GM12875 (cell line): ENCODE measurements around the gene PKP4.

Experiments used
- H3K4me3 ChIP-seq: one replicate; pipeline ENCODE4 v1.5.1; 2011; ENCODE audit warnings: low read depth, low read length, control low read depth
- CTCF ChIP-seq: IDR thresholded peaks from 2 replicates; pipeline ENCODE4 v1.5.1; 2011; ENCODE audit warnings: low read depth, mild to moderate bottlenecking, control low read depth, inconsistent platforms, low read length, moderate library complexity, borderline replicate concordance; ENCODE audit not compliant: insufficient read depth

The PKP4 gene

GRCh38 chr2:158676295-158676694 lies 219.5 kb downstream of the PKP4 start:
- H3K4me3 ChIP-seq, result no peak overlapping the region
- no peak for TF ChIP-seq CTCF

GRCh38 chr2:158676696-158677095 lies 219.9 kb downstream of the PKP4 start:
- no peak for TF ChIP-seq CTCF
- H3K4me3 ChIP-seq, result no peak overlapping the region

- H3K4me3 ChIP-seq, result no peak overlapping the region
- no peak for TF ChIP-seq CTCF
Measured at GRCh38 chr2:158677542-158677941, 220.8 kb downstream of the PKP4 start.

- H3K4me3 ChIP-seq, result no peak overlapping the region
- no peak for TF ChIP-seq CTCF
Measured at GRCh38 chr2:158681816-158682215, 225.1 kb downstream of the PKP4 start.

GRCh38 chr2:158685646-158686045 lies 228.9 kb downstream of the PKP4 start:
- TF ChIP-seq CTCF, result no peak
- H3K4me3 ChIP-seq, result no peak overlapping the region

GRCh38 chr2:158686210-158686691 lies 229.5 kb downstream of the PKP4 start:
- no peak for TF ChIP-seq CTCF
- H3K4me3 ChIP-seq, result no peak overlapping the region

- no peak for TF ChIP-seq CTCF
- no peak overlapping the region for H3K4me3 ChIP-seq
Measured at GRCh38 chr2:158687315-158687714, 230.6 kb downstream of the PKP4 start.
